Gastroesophageal sphincter (tissue), 4 donors: ENCODE data around the gene SMARCD1. TPM values are rescaled to one million over a fixed set of nuclear protein-coding genes. Genes with fewer than 3 reads are reported as not detected.
A peak's percentile ranks its signal among the peaks of the same experiment; 100 is the strongest.

Experiments
- ATAC-seq: fragments of 150-250 bp; one replicate; pipeline ENCODE4 v1.9.1; 2016; ENCODE audit warnings: mild to moderate bottlenecking, moderate library complexity
- H3K27ac ChIP-seq, 4 donors: fragments of 200-600 bp; sonication (generic) in 3 of 4; 1 replicate in 3 of 4; 2 replicates in 1 of 4; pipeline ENCODE4 v1.5.1; 2016 to 2019
- H3K27me3 ChIP-seq: fragments of 200-600 bp; sonication (generic); one replicate; pipeline ENCODE4 v1.5.1; 2019
- H3K36me3 ChIP-seq, 2 donors: fragments of 200-600 bp; sonication (generic); one replicate each; pipeline ENCODE4 v1.5.1; 2019; ENCODE audit warnings: control low read depth in 1 of 2
- H3K4me1 ChIP-seq, 3 donors: fragments of 200-600 bp; sonication (generic); 1 replicate in 2 of 3; 2 replicates in 1 of 3; pipeline ENCODE4 v1.5.1; 2016 to 2019; ENCODE audit warnings: control low read depth in 2 of 3
- H3K4me3 ChIP-seq, 2 donors: fragments of 200-600 bp; sonication (generic); one replicate each; pipeline ENCODE4 v1.5.1; 2019; ENCODE audit warnings: mild to moderate bottlenecking in 1 of 2, moderate library complexity in 1 of 2
- H3K9me3 ChIP-seq, 3 donors: fragments of 200-600 bp; sonication (generic); one replicate each; pipeline ENCODE4 v1.5.1; 2017 to 2019; ENCODE audit warnings: control low read depth in 2 of 3
- EP300 ChIP-seq: sonication (generic); formaldehyde crosslinking; IDR thresholded peaks from one replicate; pipeline ENCODE4 v1.6.1; 2017; ENCODE audit warnings: antibody characterized with exemption, mild to moderate bottlenecking
- POLR2A ChIP-seq, 2 donors: fragments of 450-650 bp; IDR thresholded peaks; one replicate each; pipeline ENCODE4 v1.6.1; 2017; ENCODE audit warnings: antibody characterized with exemption in 2 of 2, mild to moderate bottlenecking in 2 of 2, moderate library complexity in 1 of 2
- POLR2AphosphoS5 ChIP-seq: sonication (generic); formaldehyde crosslinking; IDR thresholded peaks from one replicate; pipeline ENCODE4 v1.6.1; 2017; ENCODE audit warnings: antibody characterized with exemption
- WGBS, 2 donors: methylation state at CpG; one replicate each; pipeline ENCODE4 v1.1.5; 2018; ENCODE audit warnings: low coverage in 1 of 2; 5-methylcytosine and 5-hydroxymethylcytosine counted together
- total RNA-seq, 4 donors: library from RNA; depleted of rRNA; stranded (reverse); fragments of >200 nt; gene quantifications; one replicate each; pipeline ENCODE4 v1.1.0, GENCODE V29; 2016
- TF ChIP-seq, protein P1 (sequence below), 4 experiments: fragments of 200-600 bp in 2 of 4; fragments of 450-650 bp in 2 of 4; sonication (generic) in 1 of 4; IDR thresholded peaks; one replicate each; pipeline ENCODE4 v1.5.1; 2017 to 2019; ENCODE audit warnings: antibody characterized with exemption in 4 of 4, mild to moderate bottlenecking in 2 of 4, moderate library complexity in 2 of 4

Gene SMARCD1
- total RNA-seq, 4 donors from 2014 or later, result 26.6 to 52.8 (median 44.2) TPM

- TF ChIP-seq POLR2A (IDR thresholded peaks at IDR 0.05), result no peak
- no peak for TF ChIP-seq EP300
- TF ChIP-seq, protein P1, sequence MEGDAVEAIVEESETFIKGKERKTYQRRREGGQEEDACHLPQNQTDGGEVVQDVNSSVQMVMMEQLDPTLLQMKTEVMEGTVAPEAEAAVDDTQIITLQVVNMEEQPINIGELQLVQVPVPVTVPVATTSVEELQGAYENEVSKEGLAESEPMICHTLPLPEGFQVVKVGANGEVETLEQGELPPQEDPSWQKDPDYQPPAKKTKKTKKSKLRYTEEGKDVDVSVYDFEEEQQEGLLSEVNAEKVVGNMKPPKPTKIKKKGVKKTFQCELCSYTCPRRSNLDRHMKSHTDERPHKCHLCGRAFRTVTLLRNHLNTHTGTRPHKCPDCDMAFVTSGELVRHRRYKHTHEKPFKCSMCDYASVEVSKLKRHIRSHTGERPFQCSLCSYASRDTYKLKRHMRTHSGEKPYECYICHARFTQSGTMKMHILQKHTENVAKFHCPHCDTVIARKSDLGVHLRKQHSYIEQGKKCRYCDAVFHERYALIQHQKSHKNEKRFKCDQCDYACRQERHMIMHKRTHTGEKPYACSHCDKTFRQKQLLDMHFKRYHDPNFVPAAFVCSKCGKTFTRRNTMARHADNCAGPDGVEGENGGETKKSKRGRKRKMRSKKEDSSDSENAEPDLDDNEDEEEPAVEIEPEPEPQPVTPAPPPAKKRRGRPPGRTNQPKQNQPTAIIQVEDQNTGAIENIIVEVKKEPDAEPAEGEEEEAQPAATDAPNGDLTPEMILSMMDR (IDR thresholded peaks at IDR 0.05), result no peak
- TF ChIP-seq POLR2AphosphoS5, result no peak
Observed at GRCh38 chr12:50102646-50103309, 17.6 kb downstream of the SMARCD1 start.

GRCh38 chr12:50103351-50103750, 18.2 kb downstream of the SMARCD1 start:
- peaks cover 0 to 23% (median 10%) of the 10 kb centered on the region in 3 donors for H3K4me1 ChIP-seq
- no peaks in the 10 kb centered on the region for H3K9me3 ChIP-seq
- H3K27me3 ChIP-seq, result no peaks in the 10 kb centered on the region
- peak overlapping the region in 3 of 4 donors; percentile 21 to 28 (median 24) for H3K27ac ChIP-seq
- no peak overlapping the region for H3K4me3 ChIP-seq
- 80% methylated on average over 2 of the region's 2 CpGs; no CpG with 5 or more reads in 1 of the 2 donors for WGBS, 2 donors
- no peak for TF ChIP-seq EP300
- no peak for TF ChIP-seq POLR2A (IDR thresholded peaks at IDR 0.05)
- TF ChIP-seq, protein P1 (IDR thresholded peaks at IDR 0.05), result no peak
- no peak for TF ChIP-seq POLR2AphosphoS5
- peaks cover 0 to 31% of the 10 kb centered on the region in 2 donors for H3K36me3 ChIP-seq
- ATAC-seq, result no peak

More at GRCh38 chr12:50102646-50103309, 17.6 kb downstream of the SMARCD1 start:
- peaks cover 0 to 37% of the 10 kb centered on the region in 2 donors for H3K36me3 ChIP-seq
- H3K27me3 ChIP-seq, result no peaks in the 10 kb centered on the region
- no peaks in the 10 kb centered on the region for H3K9me3 ChIP-seq
- no peak overlapping the region for H3K4me3 ChIP-seq
- peak overlapping the region in 3 of 4 donors; percentile 12 to 28 (median 24) for H3K27ac ChIP-seq
- no peak for ATAC-seq
- 77% methylated on average over 4 of the region's 8 CpGs; no CpG with 5 or more reads in 1 of the 2 donors for WGBS, 2 donors
- H3K4me1 ChIP-seq, result peaks cover 0 to 23% (median 10%) of the 10 kb centered on the region in 3 donors

DNA sequence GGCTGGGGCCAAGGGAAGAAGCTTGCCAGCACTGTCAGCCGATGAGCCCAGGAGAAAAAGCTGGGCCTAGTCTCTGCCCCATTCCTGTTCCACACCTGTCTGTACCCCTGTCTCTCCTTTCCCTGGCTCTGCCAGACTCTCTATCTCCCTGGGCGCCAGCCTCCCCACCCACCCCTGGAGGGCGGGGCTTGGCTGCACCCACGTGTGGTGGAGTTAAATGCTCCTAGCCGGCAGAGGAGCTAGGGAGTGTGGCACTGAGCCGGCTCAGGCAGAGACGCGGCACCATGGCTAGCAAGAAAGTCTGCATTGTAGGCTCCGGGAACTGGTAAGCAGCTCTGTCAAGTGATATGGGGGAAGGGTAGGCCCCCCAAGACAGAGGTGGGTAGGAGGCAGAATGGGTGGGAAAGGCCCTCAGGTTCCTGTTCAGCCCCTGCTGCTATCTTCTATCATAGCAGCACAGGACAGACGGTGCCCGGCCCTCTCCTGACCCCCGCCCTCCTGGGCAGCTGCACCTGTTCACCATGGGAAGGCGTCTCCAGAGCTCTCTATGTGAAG, 18.7 kb downstream of the SMARCD1 start, which contains the start of gene GPD1:
Gene GPD1, plus strand, starts transcription at position 242 of the 555 bp plus-strand sequence. Its CDS starts 43 bp downstream, at position 285.
- H3K27me3 ChIP-seq, result no peaks in the 10 kb centered on the region
- H3K4me3 ChIP-seq, result peak within 1 kb of the TSS in 1 of 2 donors; percentile 17
- peaks cover 0 to 23% (median 10%) of the 10 kb centered on the region in 3 donors for H3K4me1 ChIP-seq
- H3K36me3 ChIP-seq, result peaks cover 0 to 26% of the 10 kb centered on the region in 2 donors
- 20 to 29% methylated on average over 1 to 3 of the region's 13 CpGs for WGBS, 2 donors
- H3K9me3 ChIP-seq, result no peaks in the 10 kb centered on the region
- no peak for TF ChIP-seq POLR2AphosphoS5
- TF ChIP-seq, protein P1 (IDR thresholded peaks at IDR 0.05), result peak in 1 of 4 experiments; percentile 9
- peak within 1 kb of the TSS in 3 of 4 donors; percentile 21 to 28 (median 24) for H3K27ac ChIP-seq
- ATAC-seq, result peak; percentile 81

DNA sequence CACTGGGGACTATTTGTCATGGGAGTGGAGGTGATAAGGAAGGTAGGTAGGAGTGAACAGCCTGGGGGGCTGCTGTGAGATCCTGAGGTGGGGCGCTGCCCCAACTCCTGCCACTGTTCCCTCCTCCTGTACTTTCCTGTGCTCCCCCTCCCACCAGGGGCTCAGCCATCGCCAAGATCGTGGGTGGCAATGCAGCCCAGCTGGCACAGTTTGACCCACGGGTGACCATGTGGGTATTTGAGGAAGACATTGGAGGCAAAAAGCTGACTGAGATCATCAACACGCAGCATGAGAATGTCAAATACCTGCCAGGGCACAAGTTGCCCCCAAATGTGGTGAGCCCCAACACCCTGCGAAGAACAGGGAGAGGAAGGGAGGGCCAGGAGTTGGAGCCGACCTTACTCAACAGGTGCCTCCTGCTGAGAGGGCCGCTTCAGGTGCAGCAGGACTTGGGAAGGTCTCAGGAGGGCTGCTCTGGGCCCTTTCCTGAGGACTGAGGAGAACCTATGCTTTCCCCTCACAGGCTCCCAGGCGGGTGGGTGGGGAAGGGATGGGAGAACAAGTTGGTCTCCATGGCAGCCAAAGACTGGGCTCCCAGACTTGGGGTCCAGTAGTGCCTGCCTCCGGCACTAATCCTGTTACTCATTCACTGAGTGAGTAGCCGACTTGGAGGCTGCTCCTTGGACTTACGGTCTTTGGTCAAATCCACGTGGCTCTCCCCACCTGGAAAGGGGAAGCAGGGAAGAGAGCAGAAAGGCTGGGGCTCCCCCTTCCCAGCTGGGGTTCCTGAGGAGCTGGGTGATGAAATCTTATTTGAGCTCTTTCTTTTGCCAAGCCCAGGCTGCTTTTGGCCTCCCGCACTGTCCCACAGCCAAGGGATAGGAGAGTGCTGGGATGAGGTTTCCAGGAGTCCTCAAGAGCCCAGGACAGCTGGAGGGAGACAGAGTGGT, 19.6 kb downstream of the SMARCD1 start:
- no peaks in the 10 kb centered on the region for H3K27me3 ChIP-seq
- no peaks in the 10 kb centered on the region for H3K9me3 ChIP-seq
- WGBS, 2 donors, result no CpG with 5 or more reads among the region's 14 CpGs
- H3K4me1 ChIP-seq, result peaks cover 0 to 30% (median 10%) of the 10 kb centered on the region in 3 donors
- peak; percentile 33 for ATAC-seq
- TF ChIP-seq EP300 (no peak), POLR2AphosphoS5 (no peak), POLR2A (IDR thresholded peaks at IDR 0.05) (no peak)
- TF ChIP-seq, protein P1 (IDR thresholded peaks at IDR 0.05), result no peak
- H3K4me3 ChIP-seq, result peak overlapping the region in 1 of 2 donors; percentile 17
- H3K36me3 ChIP-seq, result peaks cover 0 to 18% of the 10 kb centered on the region in 2 donors
- no peak overlapping the region for H3K27ac ChIP-seq
